GM12874 (cell line): Measurements from ENCODE around the gene PIP4K2A.

ENCODE experiments used
- TF ChIP-seq, protein P1 (sequence below): IDR thresholded peaks from 2 replicates; pipeline ENCODE4 v1.5.1; 2011; ENCODE audit warnings: low read depth, mild to moderate bottlenecking, control low read depth, low read length, moderate library complexity; ENCODE audit not compliant: insufficient read depth

PIP4K2A gene

DNA sequence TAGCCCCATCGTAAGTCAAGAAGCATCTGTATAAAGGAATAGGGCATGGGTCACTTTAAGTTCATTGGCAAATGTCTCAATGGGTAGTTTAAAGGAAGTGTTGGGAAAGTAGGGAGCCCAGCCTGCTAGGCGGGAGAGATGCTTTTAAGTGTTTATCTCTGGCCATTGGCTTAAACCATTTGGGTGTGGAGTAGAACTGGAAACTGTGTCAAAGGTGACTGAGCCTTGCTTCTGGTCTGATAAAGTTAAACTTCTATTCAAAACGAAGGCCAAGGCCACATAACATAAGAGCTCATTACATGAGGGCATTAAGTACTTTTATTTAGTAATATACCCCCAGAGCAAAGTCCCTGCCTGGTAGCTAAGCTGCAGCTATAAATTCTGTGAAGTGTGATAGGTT is 220.4 kb downstream of the PIP4K2A start:
- TF ChIP-seq, protein P1, sequence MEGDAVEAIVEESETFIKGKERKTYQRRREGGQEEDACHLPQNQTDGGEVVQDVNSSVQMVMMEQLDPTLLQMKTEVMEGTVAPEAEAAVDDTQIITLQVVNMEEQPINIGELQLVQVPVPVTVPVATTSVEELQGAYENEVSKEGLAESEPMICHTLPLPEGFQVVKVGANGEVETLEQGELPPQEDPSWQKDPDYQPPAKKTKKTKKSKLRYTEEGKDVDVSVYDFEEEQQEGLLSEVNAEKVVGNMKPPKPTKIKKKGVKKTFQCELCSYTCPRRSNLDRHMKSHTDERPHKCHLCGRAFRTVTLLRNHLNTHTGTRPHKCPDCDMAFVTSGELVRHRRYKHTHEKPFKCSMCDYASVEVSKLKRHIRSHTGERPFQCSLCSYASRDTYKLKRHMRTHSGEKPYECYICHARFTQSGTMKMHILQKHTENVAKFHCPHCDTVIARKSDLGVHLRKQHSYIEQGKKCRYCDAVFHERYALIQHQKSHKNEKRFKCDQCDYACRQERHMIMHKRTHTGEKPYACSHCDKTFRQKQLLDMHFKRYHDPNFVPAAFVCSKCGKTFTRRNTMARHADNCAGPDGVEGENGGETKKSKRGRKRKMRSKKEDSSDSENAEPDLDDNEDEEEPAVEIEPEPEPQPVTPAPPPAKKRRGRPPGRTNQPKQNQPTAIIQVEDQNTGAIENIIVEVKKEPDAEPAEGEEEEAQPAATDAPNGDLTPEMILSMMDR, result no peak

DNA sequence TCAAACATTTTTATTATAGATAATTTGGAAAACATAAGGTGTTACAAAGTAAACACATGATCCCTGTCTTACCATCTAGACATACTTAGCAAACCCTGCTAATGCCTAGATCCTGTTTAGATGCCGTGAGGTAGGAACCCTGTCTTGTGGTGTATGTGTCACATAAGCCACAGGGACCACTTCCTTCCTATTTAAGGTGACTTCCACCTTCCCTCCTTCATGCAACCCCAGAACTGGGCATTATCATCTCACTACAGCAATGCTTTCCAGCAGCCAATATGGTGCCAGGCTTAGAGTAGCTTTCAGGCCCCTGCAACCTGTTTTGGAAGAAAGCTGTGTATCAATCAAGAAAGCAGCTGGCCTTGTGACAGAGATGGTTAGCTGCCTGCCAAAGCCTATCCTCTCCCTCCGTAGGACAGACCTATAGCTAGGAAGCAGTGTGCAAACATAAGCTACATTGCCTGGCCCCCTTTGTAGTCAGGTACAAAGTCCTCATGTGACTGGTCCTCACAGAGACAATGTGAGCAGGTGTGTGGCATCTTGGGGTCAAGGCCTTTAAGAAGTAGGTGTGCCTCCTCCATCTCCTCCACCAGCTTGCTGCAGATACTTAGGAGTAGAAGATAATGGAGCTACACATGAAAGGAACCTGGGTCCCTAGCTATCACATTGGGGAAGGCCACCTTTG is 222.3 kb downstream of the PIP4K2A start:
- TF ChIP-seq, protein P1, result no peak

DNA sequence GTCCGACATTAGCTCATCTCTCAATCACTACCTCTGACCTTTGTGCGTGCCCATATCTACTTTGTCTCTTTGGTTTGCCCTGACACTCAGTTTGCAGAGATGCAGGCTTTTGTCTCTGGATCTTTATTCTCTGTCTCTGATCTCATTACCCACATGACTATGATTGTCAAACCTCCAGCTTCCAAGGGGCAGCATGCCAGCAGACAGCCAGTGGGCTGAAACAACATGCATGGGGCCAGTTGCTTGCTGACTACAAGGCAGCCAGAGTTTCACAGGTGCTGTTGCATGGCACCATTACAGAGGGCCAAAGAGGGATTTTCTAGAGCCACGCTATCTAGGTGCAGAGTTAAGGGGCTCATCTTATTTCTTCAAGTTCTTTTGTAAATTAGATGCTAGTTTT is 222.9 kb downstream of the PIP4K2A start:
- TF ChIP-seq, protein P1, result no peak

DNA sequence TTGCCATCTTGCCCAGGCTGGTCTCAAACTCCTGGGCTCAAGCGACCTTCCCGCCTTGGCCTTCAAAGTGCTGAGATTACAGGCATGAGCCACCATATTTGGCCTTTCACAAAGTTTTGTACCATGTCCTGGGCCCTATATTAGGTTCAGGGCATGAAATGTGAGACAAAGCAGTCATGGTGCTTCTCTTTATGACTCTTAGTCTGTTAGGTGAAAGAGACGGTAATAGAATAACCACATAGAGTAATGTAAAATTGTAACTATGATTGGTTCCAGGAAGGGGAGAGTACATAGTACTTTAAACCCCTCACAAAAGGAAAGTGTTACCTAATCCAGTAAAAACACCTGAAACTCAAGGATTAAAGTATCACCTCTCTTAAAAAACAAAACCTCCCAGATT is 224.4 kb downstream of the PIP4K2A start:
- TF ChIP-seq, protein P1, result no peak

DNA sequence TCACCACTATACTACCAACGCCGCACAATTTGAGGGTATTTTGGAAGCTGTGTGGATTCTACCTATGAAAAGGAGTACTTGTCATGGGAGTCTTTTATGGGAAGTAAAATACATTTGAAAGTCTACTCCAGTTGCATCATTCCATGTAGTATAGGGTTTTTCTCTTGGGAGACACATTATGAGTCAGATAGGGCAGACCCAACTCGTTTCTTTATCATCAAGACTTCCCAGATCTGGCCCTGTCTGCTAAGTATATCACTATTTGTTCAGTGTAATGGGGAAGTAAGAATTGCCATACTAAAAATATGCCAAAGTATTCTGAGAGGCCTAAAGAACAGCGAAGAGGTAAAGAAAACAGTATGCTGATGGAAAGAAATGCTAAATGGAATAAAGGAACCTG is 224.9 kb downstream of the PIP4K2A start:
- TF ChIP-seq, protein P1, result no peak

DNA sequence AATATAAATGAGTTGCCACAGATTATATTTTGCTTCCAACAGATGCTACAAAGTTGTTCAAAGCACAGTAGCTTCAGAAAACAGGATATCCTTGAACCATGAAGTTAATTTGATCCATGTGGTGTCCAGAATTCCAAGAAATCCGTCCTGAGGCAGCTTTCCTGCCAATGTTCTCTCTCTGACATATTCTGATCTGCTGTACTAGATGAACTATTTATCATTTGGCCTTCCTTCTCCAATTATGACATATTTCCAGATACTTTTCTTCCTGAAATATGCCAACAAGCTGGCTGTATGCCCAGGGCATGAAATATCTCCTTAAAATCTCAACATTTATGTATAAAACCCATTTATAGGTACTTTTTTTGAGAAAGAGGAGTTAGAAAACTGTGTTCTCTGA is 227.9 kb downstream of the PIP4K2A start:
- TF ChIP-seq, protein P1, result no peak
